ENCODE measurements around the gene TRAPPC8.
"Not testable (repeated sequence)": the region's sequence is repeated elsewhere in the genome, so short reads cannot be mapped to it uniquely, and the experiment has no call there.

Gene TRAPPC8

DNA sequence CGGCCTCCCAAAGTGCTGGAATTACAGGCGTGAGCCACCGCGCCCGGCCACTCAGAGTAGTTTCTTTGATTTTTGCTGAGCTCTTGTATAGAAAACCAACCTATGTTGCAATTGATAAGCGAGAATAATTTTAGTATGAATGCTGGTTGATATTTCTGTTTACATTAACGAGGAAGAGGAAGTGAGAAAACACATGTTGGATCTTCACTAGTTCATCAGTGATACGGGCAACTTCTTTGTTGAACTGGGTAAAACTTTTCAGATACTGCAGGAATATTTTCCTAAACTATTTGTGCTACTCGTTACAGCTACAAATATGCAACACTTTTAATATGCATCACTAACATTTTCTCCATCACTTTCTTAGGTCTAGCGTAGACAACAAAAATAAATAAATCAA, 114.3 kb downstream of the TRAPPC8 start:
- TF ChIP-seq RARB (CRISPR knock-in tag; IDR thresholded peaks at IDR 0.05) = no peak
- TF ChIP-seq, protein P1, sequence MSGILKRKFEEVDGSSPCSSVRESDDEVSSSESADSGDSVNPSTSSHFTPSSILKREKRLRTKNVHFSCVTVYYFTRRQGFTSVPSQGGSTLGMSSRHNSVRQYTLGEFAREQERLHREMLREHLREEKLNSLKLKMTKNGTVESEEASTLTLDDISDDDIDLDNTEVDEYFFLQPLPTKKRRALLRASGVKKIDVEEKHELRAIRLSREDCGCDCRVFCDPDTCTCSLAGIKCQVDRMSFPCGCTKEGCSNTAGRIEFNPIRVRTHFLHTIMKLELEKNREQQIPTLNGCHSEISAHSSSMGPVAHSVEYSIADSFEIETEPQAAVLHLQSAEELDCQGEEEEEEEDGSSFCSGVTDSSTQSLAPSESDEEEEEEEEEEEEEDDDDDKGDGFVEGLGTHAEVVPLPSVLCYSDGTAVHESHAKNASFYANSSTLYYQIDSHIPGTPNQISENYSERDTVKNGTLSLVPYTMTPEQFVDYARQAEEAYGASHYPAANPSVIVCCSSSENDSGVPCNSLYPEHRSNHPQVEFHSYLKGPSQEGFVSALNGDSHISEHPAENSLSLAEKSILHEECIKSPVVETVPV (CRISPR knock-in tag; IDR thresholded peaks at IDR 0.05) = no peak
- TF ChIP-seq, protein P2, sequence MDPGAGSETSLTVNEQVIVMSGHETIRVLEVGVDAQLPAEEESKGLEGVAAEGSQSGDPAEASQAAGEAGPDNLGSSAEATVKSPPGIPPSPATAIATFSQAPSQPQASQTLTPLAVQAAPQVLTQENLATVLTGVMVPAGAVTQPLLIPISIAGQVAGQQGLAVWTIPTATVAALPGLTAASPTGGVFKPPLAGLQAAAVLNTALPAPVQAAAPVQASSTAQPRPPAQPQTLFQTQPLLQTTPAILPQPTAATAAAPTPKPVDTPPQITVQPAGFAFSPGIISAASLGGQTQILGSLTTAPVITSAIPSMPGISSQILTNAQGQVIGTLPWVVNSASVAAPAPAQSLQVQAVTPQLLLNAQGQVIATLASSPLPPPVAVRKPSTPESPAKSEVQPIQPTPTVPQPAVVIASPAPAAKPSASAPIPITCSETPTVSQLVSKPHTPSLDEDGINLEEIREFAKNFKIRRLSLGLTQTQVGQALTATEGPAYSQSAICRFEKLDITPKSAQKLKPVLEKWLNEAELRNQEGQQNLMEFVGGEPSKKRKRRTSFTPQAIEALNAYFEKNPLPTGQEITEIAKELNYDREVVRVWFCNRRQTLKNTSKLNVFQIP (CRISPR knock-in tag; IDR thresholded peaks at IDR 0.05; ENCODE audit: borderline replicate concordance, low read depth) = no peak
- TF ChIP-seq CSDC2 (CRISPR knock-in tag; IDR thresholded peaks at IDR 0.05) = no peak
- no peak for TF ChIP-seq TCF4 (CRISPR knock-in tag; IDR thresholded peaks at IDR 0.05; ENCODE audit: borderline replicate concordance)
- TF ChIP-seq ARNTL (CRISPR knock-in tag; IDR thresholded peaks at IDR 0.05; ENCODE audit: borderline replicate concordance, low read depth) = no peak
- TF ChIP-seq OSR1 (CRISPR knock-in tag; IDR thresholded peaks at IDR 0.05) = no peak
- TF ChIP-seq, protein P3, sequence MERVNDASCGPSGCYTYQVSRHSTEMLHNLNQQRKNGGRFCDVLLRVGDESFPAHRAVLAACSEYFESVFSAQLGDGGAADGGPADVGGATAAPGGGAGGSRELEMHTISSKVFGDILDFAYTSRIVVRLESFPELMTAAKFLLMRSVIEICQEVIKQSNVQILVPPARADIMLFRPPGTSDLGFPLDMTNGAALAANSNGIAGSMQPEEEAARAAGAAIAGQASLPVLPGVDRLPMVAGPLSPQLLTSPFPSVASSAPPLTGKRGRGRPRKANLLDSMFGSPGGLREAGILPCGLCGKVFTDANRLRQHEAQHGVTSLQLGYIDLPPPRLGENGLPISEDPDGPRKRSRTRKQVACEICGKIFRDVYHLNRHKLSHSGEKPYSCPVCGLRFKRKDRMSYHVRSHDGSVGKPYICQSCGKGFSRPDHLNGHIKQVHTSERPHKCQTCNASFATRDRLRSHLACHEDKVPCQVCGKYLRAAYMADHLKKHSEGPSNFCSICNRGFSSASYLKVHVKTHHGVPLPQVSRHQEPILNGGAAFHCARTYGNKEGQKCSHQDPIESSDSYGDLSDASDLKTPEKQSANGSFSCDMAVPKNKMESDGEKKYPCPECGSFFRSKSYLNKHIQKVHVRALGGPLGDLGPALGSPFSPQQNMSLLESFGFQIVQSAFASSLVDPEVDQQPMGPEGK (CRISPR knock-in tag; IDR thresholded peaks at IDR 0.05; ENCODE audit: borderline replicate concordance) = no peak
- no peak for TF ChIP-seq PPARA (CRISPR knock-in tag; IDR thresholded peaks at IDR 0.05; ENCODE audit: borderline replicate concordance)
- no peak for TF ChIP-seq BACH2 (CRISPR knock-in tag; IDR thresholded peaks at IDR 0.05; ENCODE audit: borderline replicate concordance)
- TF ChIP-seq ZNF8 (CRISPR knock-in tag; IDR thresholded peaks at IDR 0.05) = no peak
- TF ChIP-seq ESRRG (CRISPR knock-in tag; IDR thresholded peaks at IDR 0.05) = no peak
- TF ChIP-seq ISL1 (CRISPR knock-in tag; IDR thresholded peaks at IDR 0.05) = no peak
- no peak for ATAC-seq

DNA sequence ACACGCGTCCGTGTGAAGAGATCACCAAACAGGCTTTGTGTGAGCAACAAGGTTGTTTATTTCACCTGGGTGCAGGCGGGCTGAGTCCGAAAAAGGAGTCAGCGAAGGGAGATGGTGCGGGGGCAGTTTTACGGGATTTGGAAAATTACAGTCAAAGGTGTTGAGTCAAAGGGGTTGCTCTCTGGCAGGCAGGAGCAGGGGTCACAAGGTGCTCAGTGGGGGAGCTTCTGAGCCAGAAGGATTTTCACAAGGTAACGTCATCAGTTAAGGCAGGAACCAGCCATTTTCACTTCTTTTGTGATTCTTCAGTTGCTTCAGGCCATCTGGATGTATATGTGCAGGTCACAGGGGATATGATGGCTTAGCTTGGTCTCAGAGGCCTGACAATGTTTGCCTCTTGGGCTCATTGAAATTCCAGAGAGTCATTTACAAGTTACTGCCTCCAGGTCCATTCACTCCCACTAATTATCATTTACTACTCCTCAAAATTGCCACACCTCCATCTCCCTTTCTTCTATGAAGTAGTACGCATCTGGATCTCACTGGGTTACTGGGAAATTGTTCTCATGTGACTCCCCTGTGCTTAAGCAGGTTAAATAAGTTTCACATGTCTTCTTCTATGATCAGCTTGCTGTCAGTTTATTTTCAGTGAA, 116.1 kb downstream of the TRAPPC8 start:
- not testable (repeated sequence) for ATAC-seq

DNA sequence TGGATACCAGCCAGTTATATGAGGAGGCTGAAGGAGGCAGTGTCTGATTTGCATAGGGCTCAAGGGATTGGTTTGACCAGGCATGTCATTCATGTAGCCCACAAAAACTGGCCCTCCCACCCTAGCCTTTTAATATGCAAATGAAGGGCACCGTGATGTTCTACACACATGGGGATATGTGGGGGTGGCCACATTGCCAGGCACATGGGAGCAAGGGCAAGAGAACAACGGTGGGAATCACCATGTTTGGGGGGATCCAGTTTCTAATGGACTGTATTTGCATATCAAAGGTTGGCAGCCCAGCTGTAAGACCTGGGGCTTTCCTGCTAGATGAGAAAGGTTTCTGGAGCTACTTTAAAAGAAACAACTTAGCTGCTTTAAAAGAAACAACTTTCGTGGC, 117.2 kb downstream of the TRAPPC8 start:
- no peak for ATAC-seq
- TF ChIP-seq SNAI2 (CRISPR knock-in tag; IDR thresholded peaks at IDR 0.05) (no peak), OSR1 (CRISPR knock-in tag; IDR thresholded peaks at IDR 0.05) (no peak), RARB (CRISPR knock-in tag; IDR thresholded peaks at IDR 0.05) (no peak)
- TF ChIP-seq, protein P2 (CRISPR knock-in tag; IDR thresholded peaks at IDR 0.05; ENCODE audit: borderline replicate concordance, low read depth) = no peak
- TF ChIP-seq, protein P1 (CRISPR knock-in tag; IDR thresholded peaks at IDR 0.05) = no peak
- TF ChIP-seq, protein P4, sequence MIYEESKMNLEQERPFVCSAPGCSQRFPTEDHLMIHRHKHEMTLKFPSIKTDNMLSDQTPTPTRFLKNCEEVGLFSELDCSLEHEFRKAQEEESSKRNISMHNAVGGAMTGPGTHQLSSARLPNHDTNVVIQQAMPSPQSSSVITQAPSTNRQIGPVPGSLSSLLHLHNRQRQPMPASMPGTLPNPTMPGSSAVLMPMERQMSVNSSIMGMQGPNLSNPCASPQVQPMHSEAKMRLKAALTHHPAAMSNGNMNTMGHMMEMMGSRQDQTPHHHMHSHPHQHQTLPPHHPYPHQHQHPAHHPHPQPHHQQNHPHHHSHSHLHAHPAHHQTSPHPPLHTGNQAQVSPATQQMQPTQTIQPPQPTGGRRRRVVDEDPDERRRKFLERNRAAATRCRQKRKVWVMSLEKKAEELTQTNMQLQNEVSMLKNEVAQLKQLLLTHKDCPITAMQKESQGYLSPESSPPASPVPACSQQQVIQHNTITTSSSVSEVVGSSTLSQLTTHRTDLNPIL (CRISPR knock-in tag; IDR thresholded peaks at IDR 0.05; ENCODE audit: low read depth) = no peak

DNA sequence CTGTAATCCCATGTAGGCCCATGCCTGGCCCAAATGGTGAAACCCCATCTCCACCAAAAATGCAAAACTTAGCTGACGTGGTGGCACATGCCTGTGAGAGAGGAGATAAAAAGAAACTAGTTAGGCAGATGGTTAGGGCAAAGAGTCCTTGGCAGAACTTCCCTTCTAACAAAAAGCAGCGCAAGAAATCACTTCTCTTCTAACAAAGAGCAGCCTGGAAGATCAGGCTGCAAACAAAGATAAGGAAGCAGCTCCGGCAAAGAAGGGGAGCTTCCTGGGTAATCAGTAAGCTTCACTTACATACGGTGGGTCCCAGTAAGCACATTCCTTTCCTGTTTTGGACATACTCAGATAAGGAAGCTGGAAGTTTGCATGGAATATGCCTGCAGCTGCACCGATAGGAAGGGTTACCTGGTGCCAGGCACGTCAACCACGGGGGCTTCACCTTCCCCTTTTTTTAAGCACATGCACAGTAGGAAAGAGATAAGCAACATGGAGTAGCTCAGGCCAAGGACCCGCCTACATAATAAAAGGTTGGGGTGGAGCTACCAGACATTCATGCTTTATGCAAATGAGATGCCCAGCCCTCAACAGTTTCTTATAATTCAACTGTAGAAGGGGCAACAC, 121.3 kb downstream of the TRAPPC8 start:
- ATAC-seq = no peak
- no peak for TF ChIP-seq ZNF565 (CRISPR knock-in tag; conservative IDR thresholded peaks at IDR 0.05; ENCODE audit: low read depth)
- TF ChIP-seq, protein P5, sequence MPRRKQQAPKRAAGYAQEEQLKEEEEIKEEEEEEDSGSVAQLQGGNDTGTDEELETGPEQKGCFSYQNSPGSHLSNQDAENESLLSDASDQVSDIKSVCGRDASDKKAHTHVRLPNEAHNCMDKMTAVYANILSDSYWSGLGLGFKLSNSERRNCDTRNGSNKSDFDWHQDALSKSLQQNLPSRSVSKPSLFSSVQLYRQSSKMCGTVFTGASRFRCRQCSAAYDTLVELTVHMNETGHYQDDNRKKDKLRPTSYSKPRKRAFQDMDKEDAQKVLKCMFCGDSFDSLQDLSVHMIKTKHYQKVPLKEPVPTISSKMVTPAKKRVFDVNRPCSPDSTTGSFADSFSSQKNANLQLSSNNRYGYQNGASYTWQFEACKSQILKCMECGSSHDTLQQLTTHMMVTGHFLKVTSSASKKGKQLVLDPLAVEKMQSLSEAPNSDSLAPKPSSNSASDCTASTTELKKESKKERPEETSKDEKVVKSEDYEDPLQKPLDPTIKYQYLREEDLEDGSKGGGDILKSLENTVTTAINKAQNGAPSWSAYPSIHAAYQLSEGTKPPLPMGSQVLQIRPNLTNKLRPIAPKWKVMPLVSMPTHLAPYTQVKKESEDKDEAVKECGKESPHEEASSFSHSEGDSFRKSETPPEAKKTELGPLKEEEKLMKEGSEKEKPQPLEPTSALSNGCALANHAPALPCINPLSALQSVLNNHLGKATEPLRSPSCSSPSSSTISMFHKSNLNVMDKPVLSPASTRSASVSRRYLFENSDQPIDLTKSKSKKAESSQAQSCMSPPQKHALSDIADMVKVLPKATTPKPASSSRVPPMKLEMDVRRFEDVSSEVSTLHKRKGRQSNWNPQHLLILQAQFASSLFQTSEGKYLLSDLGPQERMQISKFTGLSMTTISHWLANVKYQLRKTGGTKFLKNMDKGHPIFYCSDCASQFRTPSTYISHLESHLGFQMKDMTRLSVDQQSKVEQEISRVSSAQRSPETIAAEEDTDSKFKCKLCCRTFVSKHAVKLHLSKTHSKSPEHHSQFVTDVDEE (CRISPR knock-in tag; IDR thresholded peaks at IDR 0.05) = no peak
- no peak for TF ChIP-seq ZFP30 (CRISPR knock-in tag; IDR thresholded peaks at IDR 0.05)
- TF ChIP-seq ISL1 (CRISPR knock-in tag; IDR thresholded peaks at IDR 0.05) = no peak
- TF ChIP-seq TOX (CRISPR knock-in tag; IDR thresholded peaks at IDR 0.05; ENCODE audit: borderline replicate concordance) = no peak
- TF ChIP-seq, protein P4 (CRISPR knock-in tag; IDR thresholded peaks at IDR 0.05; ENCODE audit: low read depth) = no peak
- TF ChIP-seq BACH2 (CRISPR knock-in tag; IDR thresholded peaks at IDR 0.05; ENCODE audit: borderline replicate concordance) = no peak
- TF ChIP-seq OSR1 (CRISPR knock-in tag; IDR thresholded peaks at IDR 0.05) = no peak
- no peak for TF ChIP-seq ESRRG (CRISPR knock-in tag; IDR thresholded peaks at IDR 0.05)
- no peak for TF ChIP-seq ARNTL (CRISPR knock-in tag; IDR thresholded peaks at IDR 0.05; ENCODE audit: borderline replicate concordance, low read depth)
- TF ChIP-seq TCF4 (CRISPR knock-in tag; IDR thresholded peaks at IDR 0.05; ENCODE audit: borderline replicate concordance) = no peak
- no peak for TF ChIP-seq CSDC2 (CRISPR knock-in tag; IDR thresholded peaks at IDR 0.05)
